Sigmoid colon (tissue), 7 donors: ENCODE measurements around the gene HPCAL1. TPM values are rescaled to one million over a fixed set of nuclear protein-coding genes. Genes with fewer than 3 reads are reported as not detected.

Source experiments
- DNase-seq: peaks from one replicate; pipeline ENCODE4 v3.0.0-alpha.2; 2019
- H3K27ac ChIP-seq, 4 donors: fragments of 200-600 bp; sonication (generic); one replicate each; pipeline ENCODE4 v1.5.1; 2016 to 2019; ENCODE audit warnings: mild to moderate bottlenecking in 1 of 4
- H3K27me3 ChIP-seq, 3 donors: fragments of 200-600 bp; sonication (generic); one replicate each; pipeline ENCODE4 v1.5.1; 2019; ENCODE audit warnings: mild to moderate bottlenecking in 1 of 3
- H3K36me3 ChIP-seq, 4 donors: fragments of 200-600 bp; sonication (generic); one replicate each; pipeline ENCODE4 v1.5.1; 2016 to 2019
- H3K4me1 ChIP-seq, 4 donors: fragments of 200-600 bp; sonication (generic); one replicate each; pipeline ENCODE4 v1.5.1; 2017 to 2019
- H3K4me3 ChIP-seq, 4 donors: fragments of 200-600 bp; sonication (generic); one replicate each; pipeline ENCODE4 v1.5.1; 2017 to 2019; ENCODE audit warnings: mild to moderate bottlenecking in 2 of 4, moderate library complexity in 1 of 4
- H3K9me3 ChIP-seq, 4 donors: fragments of 200-600 bp in 3 of 4; sonication (generic) in 3 of 4; one replicate each; pipeline versions ENCODE4 v1.5.1 to v1.6.1; 2013 to 2019
- EP300 ChIP-seq, 4 donors: sonication (generic); formaldehyde crosslinking; IDR thresholded peaks; one replicate each; pipeline ENCODE4 v1.6.1; 2017; ENCODE audit warnings: antibody characterized with exemption in 4 of 4
- POLR2A ChIP-seq, 2 donors: fragments of 450-650 bp; IDR thresholded peaks; one replicate each; pipeline ENCODE4 v1.6.1; 2016; ENCODE audit warnings: antibody characterized with exemption in 2 of 2, mild to moderate bottlenecking in 2 of 2, moderate library complexity in 2 of 2
- POLR2AphosphoS5 ChIP-seq, 4 donors: sonication (generic); formaldehyde crosslinking; IDR thresholded peaks; one replicate each; pipeline ENCODE4 v1.6.1; 2017; ENCODE audit warnings: antibody characterized with exemption in 4 of 4
- WGBS, 2 donors: extraction: QIAGEN DNeasy Blood & Tissue Kit; methylation state at CpG; one replicate each; pipeline ENCODE4 v1.1.7; 2013; 5-methylcytosine and 5-hydroxymethylcytosine counted together
- intact Hi-C: fragments of 100-400 bp; cut with DNase I; formaldehyde crosslinking; loops from one replicate; pipeline ENCODE4 v1.15.1; 2023
- polyA plus RNA-seq, 3 donors: library from polyadenylated mRNA; stranded (reverse); fragments of 200-250 nt; gene quantifications; one replicate each; pipeline ENCODE4 v1.2.3, GENCODE V29; 2013
- total RNA-seq, 4 donors: library from RNA; depleted of rRNA; stranded (reverse); fragments of >200 nt; gene quantifications; one replicate each; pipeline ENCODE4 v1.1.0, GENCODE V29; 2016
- TF ChIP-seq, protein P1 (sequence below), 4 experiments: fragments of 450-650 bp in 3 of 4; fragments of 200-600 bp in 1 of 4; IDR thresholded peaks; one replicate each; pipeline ENCODE4 v1.5.1; 2016 to 2019; ENCODE audit warnings: antibody characterized with exemption in 4 of 4, mild to moderate bottlenecking in 3 of 4, moderate library complexity in 2 of 4
- donor health status: healthy with polysubstance abuse.
- donor health status: Bipolar disorder and iron deficiency.
- donor health status: healthy.

Gene HPCAL1
- total and polyA plus RNA-seq, 7 donors = 27.7 to 115 (median 46.0) TPM

DNA sequence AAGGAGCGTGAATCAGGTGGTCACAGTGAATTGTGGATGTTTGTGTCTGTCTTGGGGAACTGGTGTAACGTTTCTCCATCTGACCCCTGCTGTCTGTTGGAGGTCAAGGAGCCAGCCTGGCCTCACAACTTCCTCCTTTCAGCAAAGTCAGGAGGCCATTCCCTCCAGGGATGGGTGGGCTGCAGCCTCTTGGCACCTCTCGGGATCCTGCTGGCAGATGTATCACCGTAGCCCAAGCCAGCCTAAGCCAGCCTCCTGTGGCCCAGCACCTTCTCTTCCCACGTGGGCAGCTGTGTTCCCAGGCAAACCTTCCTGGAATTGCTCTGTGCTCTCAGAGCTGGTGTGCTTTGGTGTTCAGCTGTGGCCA lies 30.5 kb downstream of the HPCAL1 start:
- Histone ChIP-seq H3K27ac (no peak overlapping the region), H3K27me3 (no peaks in the 10 kb centered on the region), H3K4me1 (peaks cover 0 to 39% (median 23%) of the 10 kb centered on the region in 4 donors), H3K9me3 (peaks cover 0 to 4% (median 0%) of the 10 kb centered on the region in 4 donors), H3K4me3 (no peak overlapping the region), H3K36me3 (no peaks in the 10 kb centered on the region)
- intact Hi-C loops = no loop called here
- DNase-seq = no peak
- TF ChIP-seq, protein P1, sequence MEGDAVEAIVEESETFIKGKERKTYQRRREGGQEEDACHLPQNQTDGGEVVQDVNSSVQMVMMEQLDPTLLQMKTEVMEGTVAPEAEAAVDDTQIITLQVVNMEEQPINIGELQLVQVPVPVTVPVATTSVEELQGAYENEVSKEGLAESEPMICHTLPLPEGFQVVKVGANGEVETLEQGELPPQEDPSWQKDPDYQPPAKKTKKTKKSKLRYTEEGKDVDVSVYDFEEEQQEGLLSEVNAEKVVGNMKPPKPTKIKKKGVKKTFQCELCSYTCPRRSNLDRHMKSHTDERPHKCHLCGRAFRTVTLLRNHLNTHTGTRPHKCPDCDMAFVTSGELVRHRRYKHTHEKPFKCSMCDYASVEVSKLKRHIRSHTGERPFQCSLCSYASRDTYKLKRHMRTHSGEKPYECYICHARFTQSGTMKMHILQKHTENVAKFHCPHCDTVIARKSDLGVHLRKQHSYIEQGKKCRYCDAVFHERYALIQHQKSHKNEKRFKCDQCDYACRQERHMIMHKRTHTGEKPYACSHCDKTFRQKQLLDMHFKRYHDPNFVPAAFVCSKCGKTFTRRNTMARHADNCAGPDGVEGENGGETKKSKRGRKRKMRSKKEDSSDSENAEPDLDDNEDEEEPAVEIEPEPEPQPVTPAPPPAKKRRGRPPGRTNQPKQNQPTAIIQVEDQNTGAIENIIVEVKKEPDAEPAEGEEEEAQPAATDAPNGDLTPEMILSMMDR (IDR thresholded peaks at IDR 0.05) = no peak
- TF ChIP-seq EP300 (IDR thresholded peaks at IDR 0.05) (no peak), POLR2A (IDR thresholded peaks at IDR 0.05) (no peak), POLR2AphosphoS5 (IDR thresholded peaks at IDR 0.05) (no peak)
- WGBS, 2 donors = 66 to 69% methylated on average over 5 of the region's 5 CpGs

DNA sequence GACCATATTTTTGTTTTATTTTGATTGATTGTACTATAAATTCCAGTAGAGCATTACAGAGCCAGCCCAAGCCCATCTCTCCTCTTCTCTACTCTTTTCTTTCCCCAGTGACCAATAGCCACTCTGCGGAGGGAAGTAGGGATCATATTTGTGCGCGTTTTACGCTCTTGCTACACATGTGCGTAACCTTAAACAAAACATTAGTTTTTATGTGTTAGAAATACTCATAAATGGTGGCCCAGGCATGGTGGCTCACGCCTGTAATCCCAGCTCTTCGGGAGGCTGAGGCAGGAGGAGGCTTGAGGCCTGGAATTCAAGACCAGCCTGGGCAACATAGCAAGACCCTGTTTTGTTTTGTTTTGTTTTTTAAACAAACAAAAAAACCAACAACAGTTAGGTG lies 31.3 kb downstream of the HPCAL1 start:
- H3K9me3 ChIP-seq = peaks cover 0 to 4% (median 0%) of the 10 kb centered on the region in 4 donors
- no peak for DNase-seq
- WGBS, 2 donors = 84 to 85% methylated on average over 7 of the region's 7 CpGs
- H3K27ac ChIP-seq = no peak overlapping the region
- H3K27me3 ChIP-seq = no peaks in the 10 kb centered on the region
- H3K4me1 ChIP-seq = peaks cover 0 to 34% (median 20%) of the 10 kb centered on the region in 4 donors
- intact Hi-C loops = no loop called here
- H3K4me3 ChIP-seq = no peak overlapping the region
- TF ChIP-seq, protein P1 (IDR thresholded peaks at IDR 0.05) = no peak
- TF ChIP-seq POLR2AphosphoS5 (IDR thresholded peaks at IDR 0.05) = no peak
- no peak for TF ChIP-seq POLR2A (IDR thresholded peaks at IDR 0.05)
- TF ChIP-seq EP300 (IDR thresholded peaks at IDR 0.05) = no peak
- no peaks in the 10 kb centered on the region for H3K36me3 ChIP-seq

DNA sequence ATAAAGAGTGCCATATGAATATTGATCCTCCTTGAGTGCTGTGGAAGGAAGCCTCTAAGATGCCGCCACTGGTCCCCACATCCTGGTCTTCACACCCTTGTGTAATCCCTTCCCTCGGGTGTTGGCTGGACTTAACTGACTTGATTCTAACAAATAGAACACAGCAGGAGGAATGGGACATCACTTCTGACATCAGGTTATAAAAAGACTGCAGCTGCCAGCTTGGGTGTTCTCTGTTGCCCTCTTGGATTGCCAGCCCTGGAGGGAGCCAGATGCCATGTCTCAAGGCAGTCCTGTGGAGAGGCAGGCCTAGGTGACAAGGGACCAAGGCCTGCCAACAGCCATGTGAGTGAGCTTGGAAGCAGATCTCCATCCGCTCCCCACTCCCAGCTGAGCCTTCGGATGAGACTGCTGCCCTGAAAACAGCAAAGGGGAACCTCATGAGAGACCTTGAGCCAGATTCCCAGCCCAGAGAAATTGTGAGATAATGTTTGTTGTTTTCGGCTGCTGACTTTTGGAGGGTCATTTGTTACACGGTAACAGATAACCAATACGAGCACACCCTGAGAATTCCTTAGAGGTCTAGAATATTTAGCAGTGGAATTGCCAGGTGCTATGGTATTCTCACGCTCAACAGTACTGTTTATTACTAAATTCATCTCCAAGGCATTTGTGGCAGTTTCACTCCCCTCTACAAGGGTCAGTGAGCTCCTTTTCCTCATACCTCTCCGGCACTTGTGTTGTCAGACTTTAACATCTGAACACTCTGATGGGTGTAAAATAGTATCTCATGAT lies 32.5 kb downstream of the HPCAL1 start:
- 97% methylated on average over 9 of the region's 9 CpGs for WGBS, 2 donors
- peaks cover 0 to 21% (median 8%) of the 10 kb centered on the region in 4 donors for H3K4me1 ChIP-seq
- H3K9me3 ChIP-seq = peaks cover 0 to 4% (median 0%) of the 10 kb centered on the region in 4 donors
- intact Hi-C loops = no loop called here
- no peak overlapping the region for H3K27ac ChIP-seq
- H3K4me3 ChIP-seq = no peak overlapping the region
- no peaks in the 10 kb centered on the region for H3K36me3 ChIP-seq
- H3K27me3 ChIP-seq = no peaks in the 10 kb centered on the region
- DNase-seq = no peak
- TF ChIP-seq EP300 (IDR thresholded peaks at IDR 0.05) (no peak), POLR2AphosphoS5 (IDR thresholded peaks at IDR 0.05) (no peak), POLR2A (IDR thresholded peaks at IDR 0.05) (no peak)
- TF ChIP-seq, protein P1 (IDR thresholded peaks at IDR 0.05) = no peak

DNA sequence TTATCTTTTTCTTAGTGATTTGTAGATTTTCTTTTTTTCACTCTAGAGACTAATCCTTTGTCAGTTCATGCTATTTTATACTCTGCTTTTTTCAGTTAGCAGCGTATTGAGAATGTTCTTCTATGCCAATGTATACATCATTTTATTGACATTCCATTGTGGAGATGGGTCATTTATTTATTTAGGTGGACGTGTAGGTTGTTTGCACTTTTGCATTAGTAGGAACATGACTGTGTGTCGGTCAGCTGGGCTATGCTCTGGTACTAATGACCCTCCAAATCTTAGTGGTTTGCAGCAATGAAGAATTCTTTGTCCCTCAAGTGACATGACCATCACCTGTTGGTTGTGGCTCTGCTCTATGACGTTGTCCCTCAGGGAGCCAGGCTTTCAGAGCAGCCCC lies 33.6 kb downstream of the HPCAL1 start:
- no peaks in the 10 kb centered on the region for H3K27me3 ChIP-seq
- no peak overlapping the region for H3K4me3 ChIP-seq
- 74 to 85% methylated on average over 4 of the region's 4 CpGs for WGBS, 2 donors
- no peak overlapping the region for H3K27ac ChIP-seq
- TF ChIP-seq, protein P1 (IDR thresholded peaks at IDR 0.05) = no peak
- TF ChIP-seq POLR2AphosphoS5 (IDR thresholded peaks at IDR 0.05) = no peak
- no peak for TF ChIP-seq EP300 (IDR thresholded peaks at IDR 0.05)
- TF ChIP-seq POLR2A (IDR thresholded peaks at IDR 0.05) = no peak
- DNase-seq = no peak
- intact Hi-C loops = no loop called here
- H3K36me3 ChIP-seq = no peaks in the 10 kb centered on the region
- peaks cover 0 to 4% (median 0%) of the 10 kb centered on the region in 4 donors for H3K9me3 ChIP-seq
- peaks cover 0 to 13% (median 1%) of the 10 kb centered on the region in 4 donors for H3K4me1 ChIP-seq
